ENCODE results near the gene RNF7.
"Not testable (repeated sequence)": the region's sequence is repeated elsewhere in the genome, so short reads cannot be mapped to it uniquely, and the experiment has no call there.

The RNF7 gene

DNA sequence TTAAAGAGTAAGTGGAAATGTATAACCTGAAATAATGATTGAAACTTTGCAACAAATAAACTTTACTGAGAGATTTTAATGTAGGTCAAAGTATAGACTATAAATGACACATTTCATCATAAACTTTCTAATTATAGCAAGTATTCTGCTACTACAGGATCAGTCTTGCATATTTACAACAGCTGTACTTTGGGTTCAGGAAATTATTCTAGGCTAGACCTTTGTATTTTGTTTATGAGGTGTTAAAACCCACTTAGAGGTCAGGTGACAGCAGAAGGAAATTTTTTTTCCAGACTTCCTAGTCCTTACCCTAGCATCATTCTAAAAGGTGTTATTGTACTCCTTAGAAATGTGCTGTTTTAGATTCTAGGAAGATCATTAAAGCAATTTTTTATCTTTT, 2.3 kb downstream of the RNF7 start:
- TF ChIP-seq Cebpa-rat (IDR thresholded peaks at IDR 0.05): no peak
- peak overlapping the region in 7 of 10 experiments; percentile 23 to 97 (median 88); a peak in 12 of 20 replicates for H3K4me3 ChIP-seq
- peak overlapping the region; percentile 71 to 95 (median 91) for H3K4me2 ChIP-seq
- no peaks in the 10 kb centered on the region for H3K9me3 ChIP-seq (replicated peaks in 1 of 11)
- no peaks in the 10 kb centered on the region for H3K27me3 ChIP-seq
- peak overlapping the region in 8 of 11 experiments; percentile 91 to 98 (median 96); a peak in 11 of 22 replicates for H3K9ac ChIP-seq
- peaks cover 41 to 61% (median 59%) of the 10 kb centered on the region in 11 experiments; a peak in 20 of 22 replicates for H4K20me1 ChIP-seq
- peak overlapping the region in 9 of 11 experiments; percentile 89 to 97 (median 94); a peak in 10 of 22 replicates for H3K27ac ChIP-seq
- H3K4me1 ChIP-seq: peaks cover 22 to 57% (median 30%) of the 10 kb centered on the region in 10 experiments
- H3K36me3 ChIP-seq: peaks cover 27 to 44% (median 30%) of the 10 kb centered on the region in 11 experiments

GRCh38 chr3:141743305-141743704, 5.2 kb downstream of the RNF7 start:
- Histone ChIP-seq H3K36me3 (peaks cover 56 to 74% (median 59%) of the 10 kb centered on the region in 11 experiments), H3K27ac (no peak overlapping the region), H3K9ac (0 out of 22 replicates have a peak overlapping the region, but pooled peaks of 1 of the 11 experiments have one; percentile 42), H3K4me3 (no peak overlapping the region), H3K4me2 (peak overlapping the region in 2 of 11 experiments; percentile 3 to 19; a peak in 1 of 22 replicates), H3K27me3 (no peaks in the 10 kb centered on the region), H4K20me1 (peaks cover 47 to 89% (median 70%) of the 10 kb centered on the region in 11 experiments; a peak in 20 of 22 replicates), H3K4me1 (peaks cover 21 to 49% (median 24%) of the 10 kb centered on the region in 10 experiments), H3K9me3 (replicated peaks in 1 of 11) (no peaks in the 10 kb centered on the region)
- no peak for TF ChIP-seq Cebpa-rat (IDR thresholded peaks at IDR 0.05)

DNA sequence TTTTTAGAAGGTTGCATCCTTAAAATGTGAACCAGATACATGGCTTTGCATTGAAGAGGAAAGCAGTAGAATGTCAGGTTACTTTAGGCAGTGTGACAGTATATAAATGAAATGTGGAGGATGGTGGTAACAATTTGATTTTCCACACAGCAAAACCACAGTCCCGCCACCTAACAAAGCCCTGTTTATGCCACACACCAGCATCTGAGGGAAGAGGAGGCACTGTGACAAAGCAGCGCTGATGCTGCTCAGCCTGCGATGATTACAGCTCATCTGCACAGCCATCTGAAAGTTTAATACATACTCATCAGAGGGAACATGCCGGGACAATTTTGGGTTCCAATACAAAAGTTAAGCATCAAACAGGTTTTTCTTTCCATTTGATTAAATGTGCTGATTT, 8.9 kb downstream of the RNF7 start:
- no peaks in the 10 kb centered on the region for H3K27me3 ChIP-seq
- TF ChIP-seq Cebpa-rat (IDR thresholded peaks at IDR 0.05): no peak
- no peaks in the 10 kb centered on the region for H3K9me3 ChIP-seq (replicated peaks in 1 of 11)
- no peak overlapping the region for H3K4me2 ChIP-seq
- no peak overlapping the region for H3K27ac ChIP-seq
- peaks cover 74 to 97% (median 87%) of the 10 kb centered on the region in 11 experiments for H3K36me3 ChIP-seq
- no peak overlapping the region for H3K4me3 ChIP-seq
- peaks cover 0 to 22% (median 0%) of the 10 kb centered on the region in 10 experiments; a peak in 3 of 20 replicates for H3K4me1 ChIP-seq
- no peak overlapping the region for H3K9ac ChIP-seq
- peaks cover 34 to 64% (median 46%) of the 10 kb centered on the region in 11 experiments; a peak in 20 of 22 replicates for H4K20me1 ChIP-seq

GRCh38 chr3:141753399-141753798, 15.3 kb downstream of the RNF7 start:
- H4K20me1 ChIP-seq: peaks cover 0 to 6% (median 0%) of the 10 kb centered on the region in 11 experiments; a peak in 5 of 22 replicates
- H3K9ac ChIP-seq: no peak overlapping the region
- no peak for TF ChIP-seq Cebpa-rat (IDR thresholded peaks at IDR 0.05)

GRCh38 chr3:141754032-141754431, 15.9 kb downstream of the RNF7 start:
- peaks cover 11 to 34% (median 19%) of the 10 kb centered on the region in 11 experiments for H3K36me3 ChIP-seq
- no peak overlapping the region for H3K27ac ChIP-seq
- no peak overlapping the region for H3K4me2 ChIP-seq
- H3K27me3 ChIP-seq: no peaks in the 10 kb centered on the region
- H3K9ac ChIP-seq: no peak overlapping the region
- no peaks in the 10 kb centered on the region for H3K4me1 ChIP-seq
- H4K20me1 ChIP-seq: no peaks in the 10 kb centered on the region; a peak in 3 of 22 replicates
- no peak for TF ChIP-seq Cebpa-rat (IDR thresholded peaks at IDR 0.05)
- H3K9me3 ChIP-seq (replicated peaks in 1 of 11): no peaks in the 10 kb centered on the region
- no peak overlapping the region for H3K4me3 ChIP-seq

More at GRCh38 chr3:141753399-141753798, 15.3 kb downstream of the RNF7 start:
- H3K4me2 ChIP-seq: no peak overlapping the region
- no peaks in the 10 kb centered on the region for H3K4me1 ChIP-seq
- H3K27ac ChIP-seq: no peak overlapping the region
- H3K27me3 ChIP-seq: no peaks in the 10 kb centered on the region
- no peaks in the 10 kb centered on the region for H3K9me3 ChIP-seq (replicated peaks in 1 of 11)
- H3K4me3 ChIP-seq: no peak overlapping the region
- H3K36me3 ChIP-seq: peaks cover 17 to 40% (median 26%) of the 10 kb centered on the region in 11 experiments

- not testable (repeated sequence) for H3K4me3 ChIP-seq; H3K9me3 ChIP-seq (replicated peaks in 1 of 11); H3K27me3 ChIP-seq; H3K36me3 ChIP-seq; H3K27ac ChIP-seq; H4K20me1 ChIP-seq; H3K9ac ChIP-seq; H3K4me2 ChIP-seq
- peaks cover 15 to 29% (median 16%) of the 10 kb centered on the region in 10 experiments for H3K4me1 ChIP-seq
Observed at GRCh38 chr3:141762552-141762951, 24.5 kb downstream of the RNF7 start.

DNA sequence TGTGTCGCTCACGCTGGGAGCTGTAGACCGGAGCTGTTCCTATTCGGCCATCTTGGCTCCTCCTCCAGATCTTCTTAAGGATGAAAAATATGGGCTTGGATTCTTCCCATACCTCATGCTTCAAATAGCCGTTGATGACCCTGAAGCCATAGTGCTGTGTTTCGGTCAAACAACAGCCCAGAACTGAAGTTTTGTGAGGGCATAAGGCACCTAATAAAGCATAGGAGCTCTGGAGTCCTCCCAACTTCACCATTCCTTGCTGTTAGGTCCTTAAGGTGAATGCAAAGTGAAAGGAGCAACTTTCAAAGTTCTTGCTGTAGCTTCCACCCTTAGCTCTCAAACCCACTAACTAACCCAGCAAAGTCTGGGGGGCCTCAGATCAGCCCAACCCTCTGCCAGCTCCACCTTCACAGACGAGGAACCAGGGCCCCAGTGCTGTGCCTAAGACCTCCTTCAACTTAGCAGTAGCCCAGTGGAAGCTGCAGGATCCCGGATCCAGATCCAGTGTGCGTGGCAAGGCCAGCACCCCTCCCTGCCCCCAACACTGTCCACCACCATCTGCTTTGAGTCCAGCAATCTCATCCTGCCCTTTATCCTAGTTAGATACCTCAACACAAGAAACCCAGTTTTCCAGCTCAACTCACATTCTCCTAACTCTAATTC, 25.1 kb downstream of the RNF7 start, which contains the start of gene GRK7:
GRK7 (plus strand) TSS at position 321 of the 663 bp plus-strand sequence. CDS start 14,877 bp downstream, outside the sequence.
- Histone ChIP-seq H3K9me3 (replicated peaks in 1 of 11) (peaks cover 0 to 7% (median 0%) of the 10 kb centered on the region in 11 experiments; a peak in 1 of 22 replicates), H3K4me1 (peaks cover 15 to 30% (median 16%) of the 10 kb centered on the region in 10 experiments), H3K27me3 (no peaks in the 10 kb centered on the region), H3K9ac (no peak within 1 kb of the TSS), H3K4me2 (peak within 1 kb of the TSS in 5 of 11 experiments; percentile 41 to 69 (median 66); a peak in 6 of 22 replicates), H3K4me3 (no peak within 1 kb of the TSS), H3K36me3 (no peaks in the 10 kb centered on the region), H4K20me1 (no peaks in the 10 kb centered on the region), H3K27ac (peak within 1 kb of the TSS in 3 of 11 experiments; percentile 31 to 49 (median 34); a peak in 4 of 22 replicates)
- TF ChIP-seq Cebpa-rat (IDR thresholded peaks at IDR 0.05): no peak

GRCh38 chr3:141764045-141764444, 25.9 kb downstream of the RNF7 start:
- Histone ChIP-seq H3K36me3 (no peaks in the 10 kb centered on the region), H3K9ac (no peak overlapping the region), H3K27ac (peak overlapping the region in 3 of 11 experiments; percentile 31 to 49 (median 34); a peak in 5 of 22 replicates), H3K4me3 (no peak overlapping the region), H3K4me1 (peaks cover 15 to 30% (median 16%) of the 10 kb centered on the region in 10 experiments), H4K20me1 (no peaks in the 10 kb centered on the region), H3K9me3 (replicated peaks in 1 of 11) (peaks cover 0 to 7% (median 0%) of the 10 kb centered on the region in 11 experiments; a peak in 1 of 22 replicates), H3K4me2 (peak overlapping the region in 5 of 11 experiments; percentile 41 to 69 (median 66); a peak in 8 of 22 replicates), H3K27me3 (no peaks in the 10 kb centered on the region)
- TF ChIP-seq Cebpa-rat (IDR thresholded peaks at IDR 0.05): no peak

DNA sequence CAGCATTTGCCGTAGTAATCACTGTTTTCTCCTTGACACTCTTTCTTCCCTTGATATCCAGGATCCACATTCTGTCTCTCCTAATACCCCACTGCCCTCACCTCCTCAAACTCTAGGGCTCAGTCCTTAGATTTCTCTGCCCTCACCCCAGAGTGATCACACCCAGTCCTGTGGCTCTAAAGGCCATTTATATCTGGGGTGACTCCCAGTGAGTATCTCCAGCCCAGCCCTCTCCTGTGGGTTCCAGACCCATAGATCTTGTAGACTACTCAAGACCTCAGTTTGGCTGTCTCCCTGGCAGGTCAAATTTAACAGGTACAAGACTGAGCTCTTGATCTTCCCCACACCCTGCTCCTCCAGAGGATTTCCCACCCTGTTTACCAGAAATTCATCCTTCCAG, 26.4 kb downstream of the RNF7 start:
- peaks cover 0 to 7% (median 0%) of the 10 kb centered on the region in 11 experiments; a peak in 1 of 22 replicates for H3K9me3 ChIP-seq (replicated peaks in 1 of 11)
- no peaks in the 10 kb centered on the region for H3K36me3 ChIP-seq
- peak overlapping the region in 6 of 11 experiments; percentile 13 to 49 (median 36); a peak in 7 of 22 replicates for H3K27ac ChIP-seq
- H3K4me2 ChIP-seq: peak overlapping the region; percentile 41 to 70 (median 66)
- no peak for TF ChIP-seq Cebpa-rat (IDR thresholded peaks at IDR 0.05)
- H3K27me3 ChIP-seq: no peaks in the 10 kb centered on the region
- H3K9ac ChIP-seq: peak overlapping the region in 3 of 11 experiments; percentile 39 to 51 (median 42); a peak in 4 of 22 replicates
- no peak overlapping the region for H3K4me3 ChIP-seq
- no peaks in the 10 kb centered on the region for H4K20me1 ChIP-seq
- peaks cover 15 to 30% (median 16%) of the 10 kb centered on the region in 10 experiments for H3K4me1 ChIP-seq
